Measurements from ENCODE around the gene LGR6. TPM values are rescaled to one million over a fixed set of nuclear protein-coding genes. Genes with fewer than 3 reads are reported as not detected.
"Not testable (repeated sequence)": the region's sequence is repeated elsewhere in the genome, so short reads cannot be mapped to it uniquely, and the experiment has no call there.

The LGR6 gene
- total and polyA plus RNA-seq, 2 donors (not counting 1 experiment from before 2014, with no cell fraction given), result 0.28 TPM; not detected in 1

GRCh38 chr1:202352583-202353197, 159.1 kb downstream of the LGR6 start:
- peaks cover 28% of the 10 kb centered on the region for H3K4me1 Mint-ChIP-seq
- H3K4me1 ChIP-seq (ENCODE audit: control insufficient read depth in 2 of 2, insufficient read depth in 2 of 2, low read length in 2 of 2), result peaks cover 11 to 12% of the 10 kb centered on the region in 2 donors
- intact Hi-C loops (cut with micrococcal nuclease); H3K4me2 ChIP-seq (replicated peaks; ENCODE audit: low read depth, low read length, poor library complexity, severe bottlenecking); H2AFZ ChIP-seq (ENCODE audit: insufficient read depth, low read depth, low read length, poor library complexity, severe bottlenecking); H4K20me1 ChIP-seq (ENCODE audit: control insufficient read depth, insufficient read depth, low read length, poor library complexity, severe bottlenecking); H3K4me3 ChIP-seq (ENCODE audit: control extremely low read depth in 1 of 5, extremely low read depth in 1 of 5, insufficient read depth in 1 of 5, low read depth in 2 of 5, low read length in 4 of 5); H3K9me3 Mint-ChIP-seq (ENCODE audit: insufficient read depth); H3K27me3 Mint-ChIP-seq; H3K4me3 Mint-ChIP-seq; H3K27me3 ChIP-seq (replicated peaks in 1 of 4; ENCODE audit: control extremely low read depth in 1 of 4, control insufficient read depth in 3 of 4, insufficient read depth in 4 of 4, low read length in 3 of 4); H3K9me3 ChIP-seq (ENCODE audit: control extremely low read depth in 1 of 3, control insufficient read depth in 2 of 3, insufficient read depth in 1 of 3, low read length in 2 of 3); H3K9ac ChIP-seq (ENCODE audit: low read length); DNase-seq; ATAC-seq (ENCODE audit: low read depth); CTCF ChIA-PET; H3K36me3 ChIP-seq (replicated peaks in 1 of 2; ENCODE audit: control extremely low read depth in 1 of 2, control insufficient read depth in 1 of 2, extremely low read depth in 1 of 2, insufficient read depth in 2 of 2, low read length in 1 of 2); POLR2A ChIA-PET; H3K27ac Mint-ChIP-seq; H3K27ac ChIP-seq (ENCODE audit: low read length in 2 of 2): not testable (repeated sequence)
- H3K79me2 ChIP-seq (ENCODE audit: control insufficient read depth, insufficient read depth, low read length), result peaks cover 76% of the 10 kb centered on the region
- WGBS (ENCODE audit: insufficient coverage), result 97% methylated on average over 4 of the region's 11 CpGs

- TF ChIP-seq CTCF (IDR thresholded peaks at IDR 0.05), result no peak
- no peak for TF ChIP-seq EZH2 (IDR thresholded peaks at IDR 0.05; ENCODE audit: borderline replicate concordance, insufficient read depth, low read depth, low read length, poor library complexity, severe bottlenecking)
- H3K9me3 ChIP-seq (ENCODE audit: control extremely low read depth in 1 of 3, control insufficient read depth in 2 of 3, insufficient read depth in 1 of 3, low read length in 2 of 3), result no peaks in the 10 kb centered on the region
- POLR2A ChIA-PET, result no interaction called here
Observed at GRCh38 chr1:202355944-202356553, 162.4 kb downstream of the LGR6 start.

More at GRCh38 chr1:202355944-202356553, 162.4 kb downstream of the LGR6 start:
- no peak overlapping the region for H3K4me3 Mint-ChIP-seq
- intact Hi-C loops (cut with micrococcal nuclease), result no loop called here
- H3K79me2 ChIP-seq (ENCODE audit: control insufficient read depth, insufficient read depth, low read length), result peaks cover 68% of the 10 kb centered on the region
- H2AFZ ChIP-seq (ENCODE audit: insufficient read depth, low read depth, low read length, poor library complexity, severe bottlenecking), result no peak overlapping the region
- DNase-seq (no peak), ATAC-seq (ENCODE audit: low read depth) (no peak)
- H3K27ac Mint-ChIP-seq, result no peak overlapping the region
- H3K27me3 ChIP-seq (replicated peaks in 1 of 4; ENCODE audit: control extremely low read depth in 1 of 4, control insufficient read depth in 3 of 4, insufficient read depth in 4 of 4, low read length in 3 of 4), result no peaks in the 10 kb centered on the region
- no peak overlapping the region for H3K4me3 ChIP-seq (ENCODE audit: control extremely low read depth in 1 of 5, extremely low read depth in 1 of 5, insufficient read depth in 1 of 5, low read depth in 2 of 5, low read length in 4 of 5)
- peaks cover 6% of the 10 kb centered on the region for H3K4me1 Mint-ChIP-seq
- peaks cover 2% of the 10 kb centered on the region for H4K20me1 ChIP-seq (ENCODE audit: control insufficient read depth, insufficient read depth, low read length, poor library complexity, severe bottlenecking)
- H3K9ac ChIP-seq (ENCODE audit: low read length), result no peak overlapping the region
- no peaks in the 10 kb centered on the region for H3K9me3 Mint-ChIP-seq (ENCODE audit: insufficient read depth)
- H3K27ac ChIP-seq (ENCODE audit: low read length in 2 of 2), result no peak overlapping the region
- H3K27me3 Mint-ChIP-seq, result no peaks in the 10 kb centered on the region
- no peaks in the 10 kb centered on the region for H3K4me1 ChIP-seq (ENCODE audit: control insufficient read depth in 2 of 2, insufficient read depth in 2 of 2, low read length in 2 of 2)
- H3K4me2 ChIP-seq (replicated peaks; ENCODE audit: low read depth, low read length, poor library complexity, severe bottlenecking), result no peak overlapping the region
- CTCF ChIA-PET, result interaction anchor here (0.7 kb wide), 1 partner anchor 686 kb away, joined by 4 read pairs; no protein-coding TSS in a partner anchor
- peaks cover 0 to 1% of the 10 kb centered on the region in 2 experiments for H3K36me3 ChIP-seq (replicated peaks in 1 of 2; ENCODE audit: control extremely low read depth in 1 of 2, control insufficient read depth in 1 of 2, extremely low read depth in 1 of 2, insufficient read depth in 2 of 2, low read length in 1 of 2)
